Endodermal cell (in vitro differentiated cells): Measurements from ENCODE around the gene MYNN. TPM values are rescaled to one million over a fixed set of nuclear protein-coding genes. Genes with fewer than 3 reads are reported as not detected.

Source experiments
- DNase-seq: peaks from one replicate; pipeline ENCODE4 v3.0.0-alpha.2; 2017
- H3K27ac ChIP-seq: 2 replicates; pipeline ENCODE4 v1.5.1; 2013; ENCODE audit warnings: mild to moderate bottlenecking, low read depth, low read length, moderate library complexity
- H3K27me3 ChIP-seq: 2 replicates; pipeline ENCODE4 v1.6.1; 2013; ENCODE audit warnings: mild to moderate bottlenecking, low read length, moderate library complexity; ENCODE audit not compliant: insufficient read depth, control insufficient read depth, poor library complexity, severe bottlenecking
- H3K36me3 ChIP-seq: 2 replicates; pipeline ENCODE4 v1.7.0; 2013; ENCODE audit warnings: mild to moderate bottlenecking, low read length, moderate library complexity; ENCODE audit not compliant: control insufficient read depth, insufficient read depth
- H3K4me1 ChIP-seq: one replicate; pipeline ENCODE4 v1.7.0; 2013; ENCODE audit warnings: low read length; ENCODE audit not compliant: control insufficient read depth, insufficient read depth
- H3K4me3 ChIP-seq: 2 replicates; pipeline ENCODE4 v1.5.1; 2013; ENCODE audit warnings: mild to moderate bottlenecking, low read length, moderate library complexity
- H3K9ac ChIP-seq: 2 replicates; pipeline ENCODE4 v1.6.1; 2013; ENCODE audit warnings: mild to moderate bottlenecking, low read length, moderate library complexity; ENCODE audit not compliant: poor library complexity, severe bottlenecking; ENCODE audit errors: extremely low read depth
- H3K9me3 ChIP-seq: 2 replicates; pipeline ENCODE4 v1.6.1; 2013; ENCODE audit warnings: mild to moderate bottlenecking, low read length, moderate library complexity; ENCODE audit not compliant: control insufficient read depth
- H3K27ac Mint-ChIP-seq: 2 replicates; pipeline ENCODE4 v1.8.0; 2020; ENCODE audit warnings: mixed read lengths
- H3K27me3 Mint-ChIP-seq: 2 replicates; pipeline ENCODE4 v1.8.0; 2021; ENCODE audit warnings: mild to moderate bottlenecking, mixed read lengths; ENCODE audit not compliant: insufficient read depth
- H3K36me3 Mint-ChIP-seq: 2 replicates; pipeline ENCODE4 v1.8.0; 2020; ENCODE audit warnings: low read depth, mixed read lengths
- H3K4me1 Mint-ChIP-seq: 2 replicates; pipeline ENCODE4 v1.8.0; 2020; ENCODE audit warnings: mixed read lengths
- H3K4me3 Mint-ChIP-seq: 2 replicates; pipeline ENCODE4 v1.8.0; 2020; ENCODE audit warnings: mild to moderate bottlenecking, moderate library complexity, mixed read lengths
- H3K9me3 Mint-ChIP-seq: 2 replicates; pipeline ENCODE4 v1.8.0; 2020; ENCODE audit warnings: mild to moderate bottlenecking, mixed read lengths
- CTCF ChIP-seq: fragments of 200-600 bp; sonication (generic); conservative IDR thresholded peaks from 2 replicates; pipeline ENCODE4 v1.5.0; 2021; ENCODE audit warnings: antibody characterized with exemption, mild to moderate bottlenecking
- WGBS, 2 experiments: methylation state at CpG; one replicate each; pipeline versions ENCODE4 v1.1.5 to v1.1.7; 2013; ENCODE audit warnings: missing lambda C conversion rate in 2 of 2, mixed read lengths in 1 of 2; ENCODE audit not compliant: insufficient coverage in 1 of 2, insufficient read length in 1 of 2; 5-methylcytosine and 5-hydroxymethylcytosine counted together
- total RNA-seq, 2 donors: library from RNA; stranded (reverse); fragmentation: NEBNext Ultra II Directional in 1 of 2; extraction: Animal tissue kit (Norgen Biotek cat#: 25700) in 1 of 2; gene quantifications; 2 replicates in 1 of 2; 3 replicates in 1 of 2; pipeline ENCODE4 v1.2.1, GENCODE V29; 2021

Gene MYNN
- total RNA-seq, 2 donors from 2014 or later, result 13.3 to 14.1 TPM

GRCh38 chr3:169760479-169760878 is 12.7 kb upstream of the MYNN start:
- Histone ChIP-seq H3K36me3 (no peaks in the 10 kb centered on the region), H3K9ac (no peak overlapping the region), H3K27me3 (no peaks in the 10 kb centered on the region), H3K27ac (no peak overlapping the region), H3K4me3 (no peak overlapping the region), H3K4me1 (no peaks in the 10 kb centered on the region), H3K9me3 (peaks cover 11% of the 10 kb centered on the region)
- Mint-ChIP-seq H3K27me3 (no peaks in the 10 kb centered on the region), H3K9me3 (peaks cover 12% of the 10 kb centered on the region), H3K4me3 (no peak overlapping the region), H3K4me1 (peaks cover 4% of the 10 kb centered on the region), H3K27ac (no peak overlapping the region), H3K36me3 (no peaks in the 10 kb centered on the region)
- no peak for DNase-seq
- no peak for TF ChIP-seq CTCF
- WGBS, 2 experiments, result 91 to 96% methylated on average over 4 of the region's 4 CpGs

GRCh38 chr3:169764312-169764881 is 8.8 kb upstream of the MYNN start:
- TF ChIP-seq CTCF, result no peak
- Histone ChIP-seq H3K27ac (no peak overlapping the region), H3K36me3 (no peaks in the 10 kb centered on the region)

GRCh38 chr3:169764882-169765612 is 8.1 kb upstream of the MYNN start, which contains the start of gene TERC:
TSS of gene TERC (minus strand) at chr3:169765060.
- Histone ChIP-seq H3K36me3 (no peaks in the 10 kb centered on the region), H3K4me1 (no peaks in the 10 kb centered on the region), H3K27ac (no peak within 1 kb of the TSS), H3K27me3 (no peaks in the 10 kb centered on the region), H3K9ac (peak within 1 kb of the TSS; percentile 47), H3K4me3 (peak within 1 kb of the TSS; percentile 79), H3K9me3 (peaks cover 11% of the 10 kb centered on the region)
- H3K27me3 Mint-ChIP-seq, result no peaks in the 10 kb centered on the region
- 60 to 68% methylated on average over 38 to 42 of the region's 42 CpGs for WGBS, 2 experiments
- peak within 1 kb of the TSS; percentile 82 for H3K4me3 Mint-ChIP-seq
- H3K36me3 Mint-ChIP-seq, result peaks cover 2% of the 10 kb centered on the region
- peaks cover 16% of the 10 kb centered on the region for H3K9me3 Mint-ChIP-seq
- H3K4me1 Mint-ChIP-seq, result peaks cover 4% of the 10 kb centered on the region
- peak; percentile 95 for DNase-seq
- TF ChIP-seq CTCF, result no peak
- peak within 1 kb of the TSS; percentile 90 for H3K27ac Mint-ChIP-seq

More at GRCh38 chr3:169764312-169764881, 8.8 kb upstream of the MYNN start:
- Mint-ChIP-seq H3K27me3 (no peaks in the 10 kb centered on the region), H3K4me1 (peaks cover 4% of the 10 kb centered on the region), H3K27ac (peak overlapping the region; percentile 90), H3K9me3 (peaks cover 16% of the 10 kb centered on the region), H3K4me3 (peak overlapping the region; percentile 82), H3K36me3 (peaks cover 2% of the 10 kb centered on the region)
- H3K9ac ChIP-seq, result peak overlapping the region; percentile 47
- DNase-seq, result no peak
- H3K27me3 ChIP-seq, result no peaks in the 10 kb centered on the region
- H3K9me3 ChIP-seq, result peaks cover 11% of the 10 kb centered on the region
- H3K4me1 ChIP-seq, result no peaks in the 10 kb centered on the region
- peak overlapping the region; percentile 79 for H3K4me3 ChIP-seq
- WGBS, 2 experiments, result 62 to 74% methylated on average over 21 to 46 of the region's 46 CpGs
